Stimulated activated CD8-positive, alpha-beta memory T cell treated with anti-CD3 and anti-CD28 coated beads, Interleukin-15, amount 100 ng/mL, for 1 hour (primary cell): Measurements from ENCODE around the gene NRG3.

Experiments used
- DNase-seq: peaks from one replicate; pipeline ENCODE4 v3.0.0-alpha.2; 2020; ENCODE audit warnings: low read depth

NRG3 gene

DNA sequence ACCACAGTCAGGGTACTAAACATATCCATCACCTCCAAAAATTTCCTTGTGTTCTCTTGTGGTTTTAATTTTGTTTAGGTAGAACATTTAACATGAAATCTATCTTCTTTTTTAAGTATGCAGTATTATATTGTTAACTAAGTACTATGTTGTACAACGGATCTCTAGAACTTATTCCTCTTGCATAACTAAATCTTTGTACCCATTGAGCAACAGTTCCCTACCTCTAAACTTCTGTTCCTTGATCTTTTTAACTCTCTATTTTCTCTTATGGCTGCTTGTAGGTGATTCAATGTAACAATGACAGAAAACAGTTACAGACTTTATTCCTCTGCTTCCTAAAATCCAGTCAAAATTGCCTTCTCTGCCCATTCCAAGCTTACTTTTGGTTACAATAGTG lies 9.9 kb downstream of the NRG3 start:
- no peak for DNase-seq

DNA sequence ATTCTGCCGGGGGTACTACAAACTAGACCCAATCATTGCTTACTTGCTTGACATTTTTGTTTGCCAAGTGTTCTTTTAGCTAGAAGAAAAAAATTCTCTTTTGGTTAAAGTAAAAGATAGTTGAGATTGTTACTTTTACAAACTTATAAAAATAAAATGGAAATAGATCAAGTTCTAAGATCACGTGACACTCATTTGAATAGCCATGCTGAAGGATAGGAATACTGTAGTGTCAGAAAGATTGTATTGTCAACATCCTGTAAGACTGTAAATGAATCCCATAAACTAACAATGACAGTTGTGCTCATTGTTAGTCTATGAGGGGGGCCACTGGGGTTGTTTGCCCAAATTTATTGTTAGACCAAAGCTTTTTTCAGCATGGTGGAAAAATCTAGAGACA lies 10.5 kb downstream of the NRG3 start:
- DNase-seq: no peak

DNA sequence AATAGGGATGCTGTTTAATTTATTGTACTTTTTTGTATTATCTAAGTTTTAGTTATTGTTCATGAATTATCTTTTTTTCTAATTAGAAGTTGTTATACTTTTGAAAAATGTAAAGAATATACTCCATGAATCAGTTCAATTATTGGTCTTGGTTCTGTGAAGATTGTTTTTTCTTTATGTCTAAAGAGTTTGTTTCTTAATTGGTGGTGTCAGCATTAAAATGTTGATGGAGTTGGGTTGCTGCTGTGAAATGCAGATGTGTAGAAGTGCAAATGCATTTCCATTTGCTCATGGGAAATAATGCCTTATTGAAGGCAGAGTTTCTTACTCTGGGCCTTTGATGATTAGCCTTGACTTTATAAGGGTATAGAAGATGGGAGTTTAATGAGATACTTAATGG lies 11.9 kb downstream of the NRG3 start:
- no peak for DNase-seq

DNA sequence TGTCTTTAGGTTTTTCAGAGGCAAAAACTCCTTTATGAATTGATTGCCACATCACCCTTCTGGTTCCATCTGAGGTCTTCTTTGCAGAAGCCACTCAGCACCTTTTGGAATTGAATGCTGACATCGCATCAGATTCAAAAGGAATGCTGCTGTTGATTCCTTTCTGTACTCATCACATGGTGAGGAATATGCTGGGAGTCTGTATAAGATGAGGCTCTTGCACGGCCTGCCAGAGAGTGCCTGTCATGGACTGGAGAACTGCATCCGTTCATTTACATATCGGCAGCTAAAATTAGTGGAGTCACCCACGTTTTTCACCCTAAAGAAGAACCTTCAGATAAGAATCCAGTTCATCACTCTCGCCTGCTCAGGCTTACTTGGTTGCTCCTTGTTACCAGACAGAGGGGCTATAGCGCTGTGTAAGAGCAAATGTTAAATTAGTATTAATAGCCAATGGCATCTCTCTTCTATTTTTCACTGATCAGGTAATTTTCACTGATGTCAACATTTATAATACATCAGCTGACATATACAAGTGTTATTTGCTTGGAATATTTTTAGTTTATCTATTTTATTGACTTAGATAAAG lies 14.3 kb downstream of the NRG3 start:
- DNase-seq: no peak

DNA sequence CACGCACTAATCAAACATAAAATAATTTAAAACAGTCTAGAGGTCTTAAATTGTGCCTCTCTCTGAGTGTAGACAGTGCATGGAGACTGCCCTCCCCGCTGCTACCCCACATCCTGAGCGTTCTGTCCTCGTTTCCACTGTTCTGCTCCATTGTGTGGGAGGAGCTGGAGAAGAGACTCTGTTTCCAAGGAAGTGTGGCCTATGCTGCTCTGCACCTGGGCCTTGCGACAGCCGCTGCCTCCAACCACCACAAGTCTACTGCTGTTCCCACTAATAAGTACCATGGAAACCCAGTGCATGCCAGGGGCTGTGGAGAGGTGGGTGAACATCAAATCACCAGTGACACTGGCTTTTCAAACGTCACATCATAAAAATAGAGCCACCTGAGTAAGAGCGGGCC lies 19.6 kb downstream of the NRG3 start:
- no peak for DNase-seq

DNA sequence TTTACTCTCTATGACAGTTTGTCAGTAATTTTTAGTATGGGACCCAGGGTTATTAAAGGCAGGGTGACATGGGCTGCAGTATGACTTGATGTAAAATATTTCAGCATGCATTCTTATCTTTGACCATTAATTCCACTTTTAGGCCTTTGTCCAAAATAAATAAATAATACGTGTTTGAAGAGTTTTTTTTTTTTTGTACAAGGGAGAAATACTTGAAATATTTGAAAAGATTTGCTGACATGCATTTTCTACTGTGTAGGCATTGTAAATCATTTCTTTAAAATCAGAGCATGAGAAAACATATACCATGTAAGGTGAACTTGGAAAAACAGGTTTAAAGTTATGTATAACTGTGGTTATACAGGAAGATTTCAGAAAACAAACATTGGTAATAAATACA lies 23.5 kb downstream of the NRG3 start:
- DNase-seq: no peak

DNA sequence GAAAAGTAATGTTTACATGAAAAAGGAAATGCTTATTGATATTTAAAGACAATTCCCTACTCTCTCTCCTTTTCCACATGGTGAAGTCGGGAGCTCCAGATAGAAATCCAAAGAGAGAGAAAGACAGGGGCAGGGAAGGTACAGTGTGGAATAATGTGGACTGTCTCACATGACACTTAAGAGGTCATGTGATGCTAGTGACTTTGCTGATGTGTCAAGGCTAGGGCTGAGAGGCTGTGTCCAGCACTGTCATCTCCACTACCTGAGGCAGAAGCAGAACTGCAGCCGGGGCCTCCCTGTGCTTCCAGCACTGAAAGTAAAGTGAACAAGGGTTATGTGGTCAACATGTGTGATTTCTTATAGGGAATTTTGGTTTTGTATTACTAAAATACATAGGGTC lies 26.0 kb downstream of the NRG3 start:
- no peak for DNase-seq

DNA sequence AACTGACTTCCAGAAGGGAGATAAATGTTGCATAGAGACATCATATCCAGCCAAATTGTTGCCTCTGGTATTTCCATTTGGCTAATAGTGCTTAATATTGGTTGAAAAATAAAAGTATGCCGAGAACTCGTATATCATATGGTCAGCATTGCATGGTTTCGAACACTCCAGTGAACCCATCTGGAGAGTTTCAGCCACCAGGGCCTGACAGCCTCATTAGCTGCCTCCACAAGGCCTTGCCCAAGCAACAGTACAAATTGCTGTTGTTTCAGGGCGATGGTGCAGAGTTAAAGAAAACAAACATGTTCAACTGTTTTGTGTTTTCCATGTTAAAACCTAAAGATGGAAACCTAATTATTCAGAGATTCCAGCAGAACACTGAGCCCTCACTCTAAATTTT lies 28.5 kb downstream of the NRG3 start:
- DNase-seq: no peak

DNA sequence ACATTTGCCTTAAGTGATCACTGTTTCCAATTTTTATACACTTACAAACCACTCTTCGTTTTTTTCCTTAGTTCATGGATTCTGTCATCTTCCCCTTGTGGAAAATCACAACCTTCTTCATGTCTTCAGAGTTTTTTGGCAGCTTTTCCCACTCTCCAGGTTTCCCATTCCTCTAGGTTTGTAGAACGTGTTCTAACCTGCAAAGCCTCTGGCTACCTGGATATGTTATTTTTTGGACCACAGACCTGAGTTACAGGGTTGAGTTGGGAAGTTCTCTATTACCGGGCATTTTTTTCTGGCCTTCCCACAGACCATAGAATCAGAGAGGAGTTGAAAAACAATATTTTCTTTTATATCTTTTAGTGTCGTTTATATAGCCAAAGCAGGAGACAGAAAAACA lies 30.2 kb downstream of the NRG3 start:
- DNase-seq: no peak

DNA sequence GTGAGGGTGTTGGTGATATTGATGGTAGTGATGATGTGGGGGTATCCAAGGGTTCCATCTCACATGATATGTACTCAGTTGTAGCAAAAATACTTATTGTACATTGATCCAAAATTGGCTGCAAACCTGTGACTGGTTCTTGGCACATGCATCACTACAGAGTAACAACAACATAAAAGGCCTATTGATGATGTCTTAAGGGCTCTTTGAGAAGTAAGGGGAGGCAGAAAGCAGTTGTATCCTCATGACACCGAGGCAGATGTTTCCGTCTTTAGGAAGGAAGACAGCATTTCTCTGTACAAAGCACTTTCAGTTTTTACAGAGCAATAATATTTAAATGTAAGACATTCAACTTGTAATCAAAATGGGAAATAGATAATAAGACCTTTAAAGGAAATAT lies 34.5 kb downstream of the NRG3 start:
- DNase-seq: no peak

DNA sequence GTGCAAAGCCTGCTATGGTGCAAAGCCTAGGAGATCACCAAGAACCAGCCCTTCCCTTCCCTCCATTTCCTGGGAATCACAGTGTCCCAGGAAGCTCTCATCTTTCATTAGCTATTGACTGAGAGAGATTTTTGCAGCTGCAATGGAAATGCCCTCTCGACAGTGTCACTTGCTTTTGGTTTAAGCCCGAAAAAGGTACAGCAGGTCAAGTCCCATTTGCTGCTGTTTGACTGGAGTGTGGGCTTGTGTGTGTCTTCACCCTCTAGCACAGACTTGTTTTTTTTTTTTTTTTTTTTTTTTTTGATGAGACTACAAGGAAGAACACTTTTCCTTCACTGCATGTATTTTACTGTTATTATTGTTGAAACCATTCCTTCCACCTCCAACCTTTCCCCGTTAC lies 36.3 kb downstream of the NRG3 start:
- no peak for DNase-seq

DNA sequence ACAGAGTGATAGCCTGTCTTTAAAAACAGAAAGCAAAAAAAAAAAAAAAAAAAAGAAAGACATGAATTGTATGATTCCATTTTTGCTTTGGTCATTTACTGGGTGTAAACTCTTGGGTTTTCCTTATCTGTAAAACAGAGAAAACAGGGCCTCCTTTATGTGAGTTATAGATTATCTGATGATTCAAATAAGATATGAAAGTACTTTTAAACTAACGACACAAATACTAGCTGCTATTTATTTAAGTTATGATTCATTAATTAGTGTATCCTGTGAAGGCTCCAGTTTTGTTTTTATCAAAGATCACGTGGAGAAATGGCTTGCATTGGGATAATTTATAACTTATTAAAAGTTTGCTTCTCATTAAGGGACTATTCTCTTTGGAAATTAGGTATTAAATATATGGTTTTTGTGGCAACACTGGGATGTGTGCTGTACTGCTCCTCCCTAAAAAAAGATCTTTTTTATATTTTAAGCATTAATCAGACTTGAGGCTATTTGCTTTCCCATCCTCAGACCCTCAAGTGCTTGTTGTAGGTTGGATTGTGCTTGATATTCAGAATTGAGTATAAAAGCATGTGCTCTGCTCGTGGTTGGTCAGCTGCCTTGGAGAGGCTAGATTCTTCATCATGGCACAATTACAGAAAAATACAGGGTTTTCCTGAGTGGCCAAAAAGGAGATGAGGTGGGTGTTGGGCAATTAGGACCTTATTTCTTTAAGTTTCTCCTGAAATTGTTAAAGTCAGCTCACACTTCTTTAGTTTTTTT lies 39.9 kb downstream of the NRG3 start:
- no peak for DNase-seq

DNA sequence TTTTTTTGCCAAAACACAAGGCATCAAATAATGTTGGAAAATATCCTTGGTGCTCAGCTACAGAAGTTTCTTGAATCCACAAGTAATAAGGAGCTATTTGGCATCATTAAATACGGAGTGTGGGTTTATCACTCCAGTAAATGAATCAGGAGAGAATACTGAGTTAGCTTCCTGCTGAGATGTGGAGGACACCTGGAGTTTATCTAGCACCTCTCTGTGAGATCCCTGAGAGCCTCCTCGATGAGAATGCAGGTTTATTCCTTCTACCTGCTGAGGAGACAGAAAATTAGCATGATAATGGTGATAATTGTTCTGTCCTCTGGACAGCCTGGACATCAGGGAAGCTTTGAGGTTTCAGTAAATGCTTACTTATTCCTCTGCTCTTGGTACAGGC lies 40.5 kb downstream of the NRG3 start:
- no peak for DNase-seq

DNA sequence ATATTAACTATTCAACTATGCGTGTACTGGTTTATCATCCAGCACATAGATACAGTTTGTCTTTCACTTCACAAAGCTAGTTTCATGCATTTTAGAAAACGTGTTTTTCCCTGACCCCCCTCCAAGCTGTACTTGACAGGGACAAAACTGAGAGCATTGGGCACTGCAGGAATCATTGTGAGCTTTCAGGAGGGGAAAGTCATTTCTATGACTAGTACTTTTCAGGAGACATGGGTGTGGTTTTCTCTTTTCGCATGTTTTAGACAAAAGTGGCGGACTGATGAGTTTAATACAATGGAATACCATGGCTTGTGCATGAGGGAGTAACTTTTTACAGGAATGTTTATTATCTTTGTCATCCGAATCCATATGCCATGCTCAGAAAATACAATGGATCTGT lies 42.7 kb downstream of the NRG3 start:
- DNase-seq: no peak

DNA sequence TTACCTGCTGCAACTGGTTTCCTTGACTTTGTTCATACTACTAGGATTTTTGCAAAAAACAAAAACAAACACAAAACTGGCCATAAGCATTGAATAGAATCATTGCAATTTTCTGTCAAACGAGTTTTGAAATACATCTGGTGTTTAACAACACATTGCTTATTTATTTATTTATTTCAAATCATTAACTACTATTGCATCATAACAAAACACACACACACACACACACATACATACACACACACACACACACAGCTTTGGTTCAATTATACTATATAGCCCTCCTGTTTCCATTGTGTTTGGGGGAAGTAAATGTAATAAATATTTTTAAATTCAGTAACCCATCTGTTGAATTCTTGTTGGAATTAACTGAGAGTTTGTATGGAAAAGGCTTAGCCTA lies 43.8 kb downstream of the NRG3 start:
- DNase-seq: no peak

DNA sequence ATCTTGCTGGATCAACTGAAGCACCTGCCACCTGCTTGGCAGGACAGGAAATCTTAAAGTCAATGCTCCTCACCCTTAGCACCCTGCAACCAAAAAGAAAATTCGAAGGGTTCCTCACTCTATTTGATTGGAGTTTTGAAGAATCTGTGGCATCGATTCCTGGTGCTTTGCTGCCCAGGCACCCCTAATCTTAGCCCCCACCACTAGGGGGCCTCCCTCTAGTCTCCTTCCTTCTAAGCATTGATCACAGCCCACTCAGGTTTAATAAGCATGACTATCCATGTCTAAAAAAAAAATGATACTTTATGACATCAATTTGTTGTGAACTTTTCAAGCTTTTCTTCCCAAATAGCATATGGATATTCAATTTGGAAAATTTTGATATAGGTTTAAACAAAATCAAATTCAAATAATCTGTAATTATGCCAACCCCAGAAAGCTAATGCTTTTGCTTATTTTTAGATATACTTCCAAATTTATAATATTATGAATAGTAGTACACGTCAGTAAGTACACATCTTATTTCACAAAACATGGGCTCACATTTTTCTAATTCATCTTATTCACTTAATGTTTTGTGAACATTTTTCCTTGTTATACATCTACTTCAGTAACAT lies 45.3 kb downstream of the NRG3 start:
- DNase-seq: no peak

DNA sequence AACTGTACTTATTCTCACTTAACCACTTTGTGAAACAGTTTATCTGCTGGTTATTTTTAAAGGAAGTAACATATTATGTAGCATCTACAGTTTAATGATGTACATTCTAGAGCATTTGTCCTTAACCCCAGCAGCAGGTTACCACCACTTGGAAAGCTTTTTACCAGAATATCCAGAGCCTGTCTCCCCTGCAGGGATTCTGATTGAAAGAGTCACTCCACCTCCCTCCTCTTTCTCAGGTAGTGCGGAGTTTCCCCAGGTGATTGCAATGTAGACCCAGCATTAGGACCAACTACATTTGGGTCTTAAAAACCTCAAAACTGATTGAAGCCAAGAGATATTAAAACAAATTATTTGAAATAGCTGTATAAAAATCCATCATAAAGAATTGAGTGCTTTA lies 53.1 kb downstream of the NRG3 start:
- DNase-seq: no peak

DNA sequence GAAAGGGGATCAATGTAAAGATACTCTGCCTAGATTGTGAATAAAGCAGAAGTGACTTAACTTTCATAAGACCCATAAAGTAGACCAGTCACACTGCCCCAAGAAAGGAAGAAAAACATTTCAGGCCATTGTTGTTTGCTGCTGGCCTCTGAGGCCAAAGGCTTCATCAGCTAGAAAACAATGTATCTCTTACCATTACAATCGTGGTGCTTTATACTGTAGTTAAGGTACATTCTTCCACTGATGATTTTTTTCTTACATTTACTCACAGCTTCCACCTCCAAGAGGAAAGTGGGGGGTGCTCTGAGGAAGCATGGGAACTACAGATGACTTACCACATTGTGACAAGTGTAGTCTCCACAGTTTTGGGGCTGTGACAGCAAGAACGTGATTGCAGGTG lies 68.6 kb downstream of the NRG3 start:
- no peak for DNase-seq

DNA sequence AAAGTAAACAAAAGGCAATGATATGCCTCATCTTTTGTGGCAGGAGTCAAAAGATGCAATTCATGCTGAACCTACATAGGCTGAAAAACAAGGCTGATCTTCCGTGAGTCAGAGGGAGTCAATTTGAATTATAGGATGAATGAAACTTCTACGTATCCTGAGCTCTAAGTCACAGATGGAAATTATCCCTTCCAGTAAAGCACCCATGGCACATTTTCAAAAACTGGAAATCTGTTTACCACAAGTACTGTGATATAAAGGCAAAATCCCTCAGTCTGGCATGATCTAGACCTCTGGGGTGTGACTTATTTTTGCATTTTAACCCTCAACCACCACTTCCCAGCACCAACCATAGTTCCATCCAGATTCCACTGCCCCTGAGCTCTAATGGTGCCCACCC lies 69.6 kb downstream of the NRG3 start:
- no peak for DNase-seq

DNA sequence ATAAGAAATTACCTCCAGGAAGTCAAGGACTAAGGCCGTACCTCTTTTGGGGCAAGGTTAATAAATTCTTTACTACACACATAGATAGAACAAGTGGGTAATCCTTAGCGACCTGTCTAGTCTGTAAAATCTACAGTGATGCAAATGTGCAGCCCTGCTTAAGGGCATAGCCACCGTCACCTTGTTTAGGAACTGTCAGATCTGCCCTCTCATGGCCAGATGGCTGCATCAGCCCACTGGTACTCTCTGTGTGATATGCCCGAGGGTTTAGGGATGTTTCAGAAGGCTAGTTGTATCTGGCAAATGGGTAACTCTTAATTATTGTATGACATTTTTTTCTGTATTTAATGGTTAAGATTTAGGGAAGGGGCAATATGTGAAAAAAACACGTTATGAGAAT lies 74.3 kb downstream of the NRG3 start:
- no peak for DNase-seq

DNA sequence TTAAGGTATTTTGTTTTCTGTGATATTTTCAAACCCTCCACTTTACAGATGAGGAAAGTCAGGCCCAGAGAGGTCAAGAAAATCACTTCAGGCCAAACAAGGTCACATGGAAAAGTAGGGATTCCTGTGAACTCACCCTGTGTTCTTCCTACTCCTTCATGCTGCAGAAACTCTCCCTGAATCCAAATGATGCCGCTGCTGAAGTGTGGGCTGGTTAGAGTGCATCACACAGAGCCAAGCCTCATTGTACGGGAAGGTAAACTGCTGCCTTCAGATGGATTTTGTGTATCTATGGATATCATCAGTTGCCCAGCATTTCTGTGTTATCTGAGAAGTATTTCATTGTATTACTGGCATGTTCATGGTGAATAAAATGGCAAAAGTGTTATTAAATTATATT lies 75.4 kb downstream of the NRG3 start:
- no peak for DNase-seq

DNA sequence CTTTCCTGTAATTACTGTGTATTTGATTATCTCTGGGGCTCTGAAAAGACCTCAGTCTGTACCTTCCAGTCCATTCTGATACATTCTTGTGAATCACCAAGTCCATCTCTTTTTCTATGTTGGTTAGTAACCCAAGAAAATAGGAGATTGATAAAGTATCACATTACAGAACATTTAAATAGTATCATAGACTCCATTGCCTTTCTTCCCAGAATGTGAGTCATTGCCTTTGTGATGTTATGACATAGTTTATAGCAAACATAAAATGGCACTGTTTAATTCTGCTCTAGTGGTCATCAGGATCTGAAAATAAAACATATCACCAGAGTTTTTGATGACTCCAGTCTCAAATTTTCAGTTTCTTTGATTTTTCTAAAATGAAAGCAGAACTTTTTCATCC lies 78.4 kb downstream of the NRG3 start:
- DNase-seq: no peak

DNA sequence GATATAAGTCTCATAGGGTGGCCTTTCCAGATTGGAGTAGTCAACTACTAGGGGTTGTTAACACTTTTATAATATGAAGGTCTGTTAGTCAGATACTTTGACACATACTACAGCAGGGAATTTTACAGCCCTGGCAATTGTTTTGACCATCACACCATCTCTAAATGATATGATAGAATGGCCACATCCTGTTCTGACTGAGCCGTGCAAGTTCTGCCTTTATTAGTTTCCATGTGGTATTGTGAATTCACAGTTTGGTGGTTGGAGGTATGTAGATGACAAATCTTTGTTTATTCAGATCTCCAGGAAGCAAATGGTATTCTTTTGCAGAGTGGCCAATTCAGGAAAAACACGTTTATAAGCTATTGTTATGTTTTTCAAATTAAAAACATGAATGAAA lies 83.0 kb downstream of the NRG3 start:
- DNase-seq: no peak

DNA sequence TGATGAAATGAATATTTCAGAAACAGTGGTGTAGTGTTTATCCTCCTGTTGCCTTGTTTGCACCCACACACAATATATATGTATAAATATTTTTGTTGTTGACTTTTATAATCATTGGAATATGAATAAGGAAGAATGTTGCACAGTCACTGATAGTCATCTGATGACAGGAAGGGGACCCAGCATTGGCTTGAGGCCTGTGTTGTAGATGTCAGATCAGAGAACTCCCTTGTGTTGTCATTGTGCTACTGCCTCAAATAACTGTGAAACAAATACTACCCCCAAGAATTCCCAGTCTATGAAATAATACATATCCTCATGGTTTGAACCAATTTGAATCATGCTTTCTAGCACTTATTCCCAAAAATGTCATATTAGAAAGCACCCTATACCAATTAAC lies 84.0 kb downstream of the NRG3 start:
- DNase-seq: no peak
